ENCODE data around the gene HEATR9. TPM values are rescaled to one million over a fixed set of nuclear protein-coding genes. Genes with fewer than 3 reads are reported as not detected.
A peak's percentile ranks its signal among the peaks of the same experiment; 100 is the strongest.

The HEATR9 gene
- total and polyA plus RNA-seq, 2 donors: not detected

Small RNA genes lying within 50 kb of the gene (small RNA-seq; reads per million reads assigned to genes)
- gene RF00100: 4,595 reads per million, percentile 100 among the genes with 10 or more reads in this experiment

Other genes with a start within 250 kb of the HEATR9 start
- 0.69 TPM for gene RASL10B, start 137.3 kb downstream of the HEATR9 start, total RNA-seq
- gene RASL10B, start 137.3 kb downstream of the HEATR9 start, polyA plus RNA-seq: 3.0 TPM
- gene GAS2L2, start 115.7 kb downstream of the HEATR9 start, total RNA-seq: not detected
- gene GAS2L2, start 115.7 kb downstream of the HEATR9 start, polyA plus RNA-seq: 0.09 TPM
- not detected for gene C17orf50, start 108.0 kb downstream of the HEATR9 start, total RNA-seq
- not detected for gene C17orf50, start 108.0 kb downstream of the HEATR9 start, polyA plus RNA-seq
- gene MMP28, start 73.2 kb downstream of the HEATR9 start, total RNA-seq: 13.2 TPM
- gene MMP28, start 73.2 kb downstream of the HEATR9 start, polyA plus RNA-seq: 48.6 TPM
- 129 TPM for gene TAF15, start 59.4 kb downstream of the HEATR9 start, total RNA-seq
- gene TAF15, start 59.4 kb downstream of the HEATR9 start, polyA plus RNA-seq: 134 TPM
- gene CCL5, start 11.5 kb upstream of the HEATR9 start, total RNA-seq: 0.58 TPM
- gene CCL5, start 11.5 kb upstream of the HEATR9 start, polyA plus RNA-seq: 4.8 TPM
- gene RDM1, start 61.9 kb upstream of the HEATR9 start, total RNA-seq: 1.2 TPM
- 0.14 TPM for gene RDM1, start 61.9 kb upstream of the HEATR9 start, polyA plus RNA-seq
- not detected for gene LYZL6, start 74.8 kb upstream of the HEATR9 start, total RNA-seq
- gene LYZL6, start 74.8 kb upstream of the HEATR9 start, polyA plus RNA-seq: not detected
- gene CCL16, start 112.6 kb upstream of the HEATR9 start, total RNA-seq: 0.21 TPM
- 0.29 TPM for gene CCL16, start 112.6 kb upstream of the HEATR9 start, polyA plus RNA-seq
- 3.3 TPM for gene CCL14, start 117.8 kb upstream of the HEATR9 start, total RNA-seq
- gene CCL14, start 117.8 kb upstream of the HEATR9 start, polyA plus RNA-seq: 184 TPM
- gene CCL15, start 132.7 kb upstream of the HEATR9 start, total RNA-seq: 6.2 TPM
- 1.3 TPM for gene CCL15, start 132.7 kb upstream of the HEATR9 start, polyA plus RNA-seq
- gene CCL23, start 149.1 kb upstream of the HEATR9 start, total RNA-seq: 0.85 TPM
- 16.9 TPM for gene CCL23, start 149.1 kb upstream of the HEATR9 start, polyA plus RNA-seq
- gene CCL18, start 195.4 kb upstream of the HEATR9 start, total RNA-seq: not detected
- gene CCL18, start 195.4 kb upstream of the HEATR9 start, polyA plus RNA-seq: 1.5 TPM
- 3.6 TPM for gene CCL3, start 221.3 kb upstream of the HEATR9 start, total RNA-seq
- 2.6 TPM for gene CCL3, start 221.3 kb upstream of the HEATR9 start, polyA plus RNA-seq
- gene CCL4, start 234.9 kb upstream of the HEATR9 start, total RNA-seq: 2.4 TPM
- 3.1 TPM for gene CCL4, start 234.9 kb upstream of the HEATR9 start, polyA plus RNA-seq

Measured in urinary bladder (tissue), 2 donors.